Measurements from ENCODE around the gene ROBO2.

GRCh38 chr3:76998555-76998954 is 41.3 kb upstream of the ROBO2 start:
- TF ChIP-seq CTCF (IDR thresholded peaks at IDR 0.05): no peak
- TF ChIP-seq POLR2A (IDR thresholded peaks at IDR 0.05): no peak

All from esophagus squamous epithelium (tissue), 4 donors.